Measurements from ENCODE around the gene DDX19B.
"Not testable (repeated sequence)": the region's sequence is repeated elsewhere in the genome, so short reads cannot be mapped to it uniquely, and the experiment has no call there.

Gene DDX19B

DNA sequence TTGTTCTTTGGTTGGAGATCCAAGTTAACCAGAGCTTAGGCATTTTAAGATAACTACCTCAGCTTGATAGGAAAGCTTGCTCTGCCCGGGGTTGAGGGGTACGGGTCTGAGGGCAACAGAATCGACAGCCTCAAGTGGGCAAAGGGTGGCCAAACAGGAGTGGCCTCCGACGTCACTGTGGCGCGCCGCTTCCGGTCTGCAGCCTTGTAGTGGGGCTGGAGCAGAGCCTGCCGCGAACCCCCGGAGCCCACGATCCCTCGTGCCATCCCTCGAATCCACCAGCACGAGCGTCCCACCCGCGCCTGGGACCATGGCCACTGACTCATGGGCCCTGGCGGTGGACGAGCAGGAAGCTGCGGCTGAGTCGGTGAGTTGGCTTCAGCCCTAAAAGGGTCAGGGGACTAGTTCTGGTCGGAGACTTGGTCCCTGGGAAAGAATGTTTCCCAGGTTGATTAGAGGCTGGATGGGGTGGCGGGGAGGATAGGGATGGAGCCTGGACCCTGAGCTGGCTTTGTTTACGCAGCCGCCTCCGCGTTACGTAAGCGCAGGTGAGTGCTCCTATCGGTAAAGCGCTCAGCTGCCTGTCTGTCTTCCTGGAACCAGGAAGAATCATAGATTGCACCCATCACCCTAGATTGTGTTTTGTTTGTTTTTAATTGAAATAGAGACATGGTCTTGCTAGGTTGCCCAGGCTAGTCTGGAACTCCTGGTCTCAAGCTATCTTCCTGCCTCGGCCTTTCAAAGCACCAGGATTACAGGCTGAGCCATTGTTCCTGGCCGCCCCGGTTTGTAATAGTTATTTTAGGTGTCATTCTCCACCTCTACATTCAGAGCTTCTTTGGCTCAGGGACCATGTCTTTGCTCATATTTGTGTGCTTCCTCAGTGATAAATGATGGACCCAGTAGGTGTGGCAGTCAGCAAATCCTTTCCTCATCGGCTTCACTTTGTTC, at the start of gene DDX19B:
Gene DDX19B (plus strand): TSS at position 199 of the 951 bp plus-strand sequence. CDS start 112 bp downstream, at position 311.
- peak; percentile 17 for DNase-seq (ENCODE audit: low read depth)

DNA sequence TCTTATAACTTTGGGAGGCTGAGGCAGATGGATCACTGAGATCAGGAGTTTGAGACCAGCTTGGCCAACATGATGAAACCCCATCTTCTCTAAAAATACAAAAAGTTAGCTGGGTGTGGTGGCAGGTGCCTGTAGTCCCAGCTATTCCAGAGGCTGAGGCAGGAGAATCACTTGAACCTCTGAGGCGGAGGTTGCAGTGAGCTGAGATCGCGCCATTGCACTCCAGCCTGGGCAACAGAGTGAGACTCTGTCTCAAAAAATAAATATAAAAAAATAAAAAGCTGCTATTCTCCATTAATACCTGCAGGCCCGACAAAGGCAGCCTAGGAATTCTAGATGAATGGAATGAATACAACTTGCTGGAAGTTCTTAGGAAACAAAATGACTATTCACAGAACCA, 49.3 kb upstream of the DDX19B start:
- DNase-seq (ENCODE audit: low read depth) = not testable (repeated sequence)

DNA sequence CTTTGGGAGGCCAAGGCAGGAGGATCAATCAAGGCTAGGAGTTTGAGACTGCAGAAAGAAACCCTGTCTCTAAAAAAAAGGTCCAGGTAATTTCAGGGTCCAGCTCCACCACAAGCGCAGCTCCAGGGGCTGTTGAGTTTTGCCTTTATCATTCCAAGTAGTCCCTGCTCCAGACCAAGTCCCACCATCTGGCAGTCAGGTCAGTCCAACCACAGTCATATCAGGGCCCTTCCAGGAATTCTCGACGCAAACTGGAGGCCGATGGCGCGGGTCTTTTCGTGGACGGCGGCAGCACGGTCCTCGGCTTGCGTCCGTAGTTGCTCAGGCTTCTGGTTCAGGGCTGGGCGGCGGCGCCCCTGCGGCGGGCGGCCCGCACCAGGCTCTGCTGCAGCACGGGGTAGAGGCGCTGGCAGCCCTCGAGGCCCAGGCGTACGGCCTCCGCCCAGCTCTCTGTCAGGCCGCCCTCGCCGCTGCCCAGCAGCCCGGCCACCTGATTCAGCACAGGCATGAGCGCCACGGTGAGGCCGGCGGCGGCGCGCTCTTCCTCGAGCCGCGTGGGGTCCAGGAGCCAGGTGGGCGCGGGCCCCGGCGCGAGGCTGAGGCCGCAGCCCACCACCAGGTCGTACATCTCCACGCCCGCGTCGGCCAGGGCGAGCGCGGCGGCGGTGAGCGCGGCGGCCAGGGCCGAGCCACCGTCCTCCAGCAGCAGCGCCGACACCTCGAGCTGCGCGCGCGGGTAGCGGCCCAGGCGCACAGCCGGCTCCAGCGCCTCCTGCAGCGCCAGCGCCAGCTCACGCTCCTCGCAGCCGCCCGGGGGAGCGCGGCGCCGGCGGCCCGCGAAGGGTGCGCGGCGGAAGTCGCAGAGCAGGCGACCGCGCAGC, 48.0 kb upstream of the DDX19B start:
- peak; percentile 6 for DNase-seq (ENCODE audit: low read depth)

DNA sequence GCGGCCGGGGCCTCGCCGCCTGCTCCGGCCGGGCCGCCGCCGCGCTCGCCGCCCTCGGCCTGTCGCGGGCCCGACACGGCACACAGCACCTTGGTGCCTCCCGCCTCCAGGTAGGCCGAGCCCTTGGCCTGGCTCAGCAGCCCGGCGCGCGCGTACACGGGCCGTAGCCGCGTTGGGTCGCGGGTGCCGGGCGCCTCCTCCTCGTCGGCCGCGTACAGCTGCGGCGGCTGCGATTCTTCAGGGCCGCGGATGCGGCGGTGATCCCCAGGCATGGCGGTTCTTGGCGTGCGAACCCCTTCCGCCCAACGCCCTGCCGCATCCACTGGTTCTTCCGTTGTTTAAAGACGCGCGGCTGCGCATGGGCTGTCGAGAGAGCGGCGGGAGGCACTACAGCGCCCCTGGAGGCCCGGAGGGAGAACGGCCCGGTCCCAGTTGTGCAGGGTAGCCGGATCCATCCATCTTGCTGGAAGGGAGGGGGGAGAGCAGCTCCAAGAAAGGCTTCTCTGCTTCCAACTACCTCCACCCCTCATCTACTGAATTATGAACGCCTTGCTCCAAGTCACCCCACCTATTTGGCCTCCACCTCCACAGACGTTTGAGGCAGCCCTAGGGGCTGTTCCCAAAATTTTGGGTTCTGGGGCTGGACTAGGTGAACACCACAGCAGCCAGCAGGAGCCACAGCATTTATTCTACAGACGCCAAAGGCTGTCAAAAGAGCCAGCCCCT, 47.2 kb upstream of the DDX19B start, which contains the start of gene EXOSC6:
Gene EXOSC6 (minus strand): TSS at position 312 of the 726 bp plus-strand sequence. CDS start 40 bp downstream, at position 272.
- DNase-seq (ENCODE audit: low read depth) = peak; percentile 85

DNA sequence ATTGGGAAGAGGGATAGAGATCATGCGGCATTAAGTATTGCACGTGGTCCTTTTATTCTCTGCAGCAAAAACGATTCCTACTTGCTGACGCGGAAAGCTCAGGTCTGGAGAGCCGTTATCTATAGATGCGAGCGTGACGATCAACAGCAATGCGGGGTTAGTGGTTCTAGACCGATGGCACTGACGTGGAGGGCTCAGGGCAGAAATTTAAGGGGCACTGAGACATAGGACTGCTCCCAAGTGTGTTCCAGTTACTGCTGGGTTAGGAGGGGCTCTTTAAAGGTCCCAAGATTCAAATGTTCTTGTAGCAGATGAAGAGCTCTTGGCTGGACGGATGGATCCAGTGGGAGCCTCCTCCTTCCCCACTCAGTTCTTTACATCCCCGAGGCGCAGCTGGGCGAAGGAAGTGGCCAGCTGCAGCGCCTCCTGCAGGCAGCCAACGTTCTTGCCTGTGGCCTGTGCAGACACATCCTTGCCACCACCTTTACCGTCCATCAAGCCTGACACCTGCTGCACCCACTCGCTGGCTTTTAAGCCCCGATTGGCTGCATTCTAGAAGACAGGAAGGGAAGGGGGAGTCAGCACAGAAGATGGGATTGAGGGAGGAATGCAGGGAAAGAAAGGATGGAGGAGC, 46.5 kb upstream of the DDX19B start:
- no peak for DNase-seq (ENCODE audit: low read depth)

DNA sequence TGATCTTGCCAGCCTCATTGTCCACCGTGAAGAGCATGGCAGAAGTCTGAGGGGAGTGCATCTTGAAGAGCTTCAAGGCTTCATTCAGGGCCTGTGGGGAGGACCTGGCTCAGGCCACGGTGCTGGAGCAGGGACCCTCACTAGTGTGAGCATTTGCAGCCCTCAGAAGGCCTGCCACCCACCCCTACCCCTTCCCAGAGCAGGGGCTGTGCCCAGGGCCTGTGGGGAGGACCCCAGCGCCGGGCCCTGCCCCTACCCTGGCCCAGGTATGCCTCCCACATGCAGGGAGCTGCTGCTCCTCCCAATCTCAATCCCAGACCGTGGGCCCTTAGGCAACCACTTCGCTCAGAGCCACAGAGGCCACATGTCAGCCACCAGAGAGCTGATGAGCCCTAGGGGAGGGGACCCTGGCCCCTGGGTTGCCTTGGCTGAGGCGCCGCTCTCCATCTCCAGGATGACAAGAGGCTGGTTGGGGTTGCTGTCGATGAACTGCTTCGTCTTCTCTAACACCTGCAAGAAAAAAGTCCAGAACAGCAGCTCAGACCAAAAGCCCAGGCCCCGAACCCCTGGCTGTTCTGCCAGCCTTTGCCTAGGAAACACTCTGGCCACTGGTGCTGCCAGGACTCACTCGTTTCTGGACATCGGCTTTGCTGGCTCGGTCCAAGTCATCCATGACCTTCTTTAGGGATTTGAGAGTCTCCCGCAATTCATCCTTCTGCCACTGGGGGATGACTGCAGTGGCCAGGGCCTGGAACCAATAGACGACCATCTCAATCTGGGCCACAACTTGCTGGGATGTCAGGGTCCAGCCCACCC, 45.5 kb upstream of the DDX19B start:
- DNase-seq (ENCODE audit: low read depth) = no peak

DNA sequence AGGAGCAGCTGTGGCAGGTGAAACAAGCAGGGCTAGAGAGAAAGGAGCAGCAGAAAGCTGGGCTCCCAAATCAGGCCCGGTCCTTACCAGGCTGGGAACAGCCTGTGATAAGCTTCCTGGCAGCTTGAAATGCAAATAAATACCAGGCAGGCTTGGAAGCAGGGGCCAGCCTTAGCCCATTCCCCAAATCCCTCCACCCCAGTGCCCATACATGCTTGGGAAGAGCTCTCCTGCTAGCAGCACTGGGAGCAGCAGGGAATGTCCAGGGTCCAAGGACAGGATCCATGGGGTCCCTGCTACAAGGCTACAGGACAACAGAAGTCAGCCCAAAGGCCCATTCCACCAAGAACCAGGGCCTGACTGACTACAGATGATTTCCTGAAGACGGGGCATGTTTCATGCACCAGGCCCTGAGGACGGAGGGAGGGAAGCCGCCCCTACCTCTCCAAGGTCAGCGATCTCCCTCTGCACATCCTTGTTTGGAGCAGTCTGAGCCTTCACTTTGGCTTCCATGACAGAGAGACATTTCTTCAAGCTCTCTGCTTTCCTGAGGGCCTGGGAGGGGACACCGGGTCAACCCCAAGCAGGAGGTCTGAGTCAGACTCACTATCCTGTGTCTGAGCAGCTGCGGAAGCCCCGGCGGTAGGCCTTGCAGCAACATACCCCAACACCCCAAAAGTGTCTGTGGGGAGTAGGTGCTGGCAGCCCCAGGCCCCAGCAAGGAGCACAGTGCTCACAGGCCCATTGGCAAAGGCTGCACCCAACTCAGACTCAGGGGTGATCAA, 44.6 kb upstream of the DDX19B start:
- DNase-seq (ENCODE audit: low read depth) = no peak

DNA sequence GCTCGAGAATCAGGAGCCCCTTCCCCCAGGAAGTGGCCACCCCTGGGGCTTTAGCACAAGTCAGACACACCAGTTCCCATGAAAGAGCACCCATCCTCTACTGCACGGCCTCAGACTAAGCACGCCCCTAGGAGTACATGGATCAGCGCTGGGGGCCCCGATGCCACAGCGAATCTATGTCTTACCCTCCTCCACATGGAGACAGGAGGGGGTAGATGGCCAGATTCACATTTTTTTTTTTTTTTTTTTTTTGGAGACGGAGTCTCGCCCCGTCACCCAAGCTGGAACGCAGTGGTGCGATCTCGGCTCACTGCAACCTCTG, 44.1 kb upstream of the DDX19B start:
- DNase-seq (ENCODE audit: low read depth) = no peak

DNA sequence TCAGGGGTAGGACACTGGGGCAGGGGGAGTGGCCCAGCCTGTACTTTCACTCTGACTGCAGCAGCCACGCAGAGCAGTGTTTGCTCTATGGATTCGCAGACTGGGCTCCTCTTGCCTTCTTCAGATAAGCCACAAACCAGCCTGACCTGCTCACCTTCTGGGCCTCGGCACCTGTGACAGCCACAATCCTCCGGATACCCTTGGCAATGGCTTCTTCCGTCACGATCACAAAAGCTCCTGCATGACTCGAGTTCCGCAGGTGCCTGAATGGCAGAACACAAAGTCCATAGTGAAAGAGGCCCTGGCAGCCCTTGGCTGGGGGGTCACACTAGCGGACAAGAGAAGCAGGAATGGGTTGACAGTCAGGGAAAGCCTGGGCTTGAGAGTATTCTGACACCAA, 43.4 kb upstream of the DDX19B start:
- DNase-seq (ENCODE audit: low read depth) = no peak

DNA sequence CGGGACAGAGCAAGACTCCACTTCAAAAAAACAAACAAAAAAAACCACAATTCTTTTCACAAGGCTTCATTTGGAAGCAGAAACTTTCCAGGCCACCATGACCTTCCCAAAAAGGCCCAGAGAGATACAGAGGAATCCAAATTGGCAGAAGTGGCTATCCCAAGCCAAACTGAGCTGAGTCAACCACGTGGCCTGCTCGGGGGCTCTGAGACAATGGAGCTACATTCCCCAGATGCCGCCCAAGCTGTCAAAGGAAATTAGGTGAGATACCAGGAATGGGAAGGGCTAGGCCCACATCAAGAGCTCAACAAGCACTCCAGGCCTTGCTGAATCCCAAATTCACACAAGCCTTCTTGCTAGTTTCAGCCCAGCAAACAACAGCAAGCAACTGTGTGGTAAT, 41.6 kb upstream of the DDX19B start:
- DNase-seq (ENCODE audit: low read depth) = no peak

DNA sequence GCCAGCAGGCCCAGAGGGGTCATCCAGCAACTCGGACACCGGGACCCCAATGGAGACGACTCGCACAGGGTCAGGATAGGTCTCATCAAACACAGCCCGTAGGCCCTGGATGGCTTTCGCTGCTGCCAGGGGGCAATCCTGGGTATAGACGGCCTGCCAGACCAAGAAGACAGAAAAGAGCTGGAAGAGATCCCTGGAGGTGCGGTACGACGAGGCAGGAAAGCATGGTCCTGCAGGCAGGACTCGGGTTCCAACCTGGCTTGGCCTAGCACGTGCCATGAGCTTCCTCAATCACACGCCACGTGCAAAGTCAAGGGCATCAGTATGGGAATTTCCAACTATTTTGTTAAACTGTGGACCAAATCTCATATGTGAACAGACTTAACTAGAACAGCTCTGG, 40.9 kb upstream of the DDX19B start:
- DNase-seq (ENCODE audit: low read depth) = no peak

DNA sequence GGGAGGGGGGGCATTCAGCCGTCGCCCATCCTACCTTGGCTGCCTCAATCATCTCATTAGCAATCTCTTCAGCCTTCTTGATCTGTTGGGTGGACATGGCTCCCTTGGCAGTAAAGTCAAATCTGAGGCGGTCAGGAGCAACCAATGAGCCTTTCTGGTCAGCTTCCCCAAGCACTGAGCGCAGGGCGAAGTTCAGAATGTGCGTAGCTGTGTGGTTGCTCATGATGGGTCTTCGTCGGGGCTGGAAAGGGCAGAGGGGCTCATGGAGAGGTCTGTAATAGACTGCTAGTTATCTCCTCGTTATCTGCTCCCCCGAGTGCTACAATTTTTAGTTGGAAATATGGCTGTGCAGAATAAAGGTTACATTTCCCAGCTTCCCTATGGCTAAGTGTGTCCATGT, 40.0 kb upstream of the DDX19B start:
- DNase-seq (ENCODE audit: low read depth) = no peak

DNA sequence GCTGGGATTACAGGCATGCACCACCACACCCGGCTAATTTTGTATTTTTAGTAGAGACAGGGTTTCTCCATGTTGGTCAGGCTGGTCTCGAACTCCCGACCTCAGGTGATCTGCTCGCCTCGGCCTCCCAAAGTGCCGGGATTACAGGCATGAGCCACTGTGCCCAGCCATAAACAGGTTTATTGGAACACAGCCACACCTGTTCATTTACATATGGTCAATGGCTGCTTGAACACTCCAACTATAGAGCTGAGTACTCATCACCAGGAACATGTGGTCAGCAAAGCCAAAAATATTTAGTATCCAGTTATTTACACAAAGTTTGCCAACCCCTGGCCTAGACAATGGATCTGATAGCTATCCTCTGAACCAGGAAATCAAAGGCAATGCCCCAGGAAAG, 39.1 kb upstream of the DDX19B start:
- not testable (repeated sequence) for DNase-seq (ENCODE audit: low read depth)

DNA sequence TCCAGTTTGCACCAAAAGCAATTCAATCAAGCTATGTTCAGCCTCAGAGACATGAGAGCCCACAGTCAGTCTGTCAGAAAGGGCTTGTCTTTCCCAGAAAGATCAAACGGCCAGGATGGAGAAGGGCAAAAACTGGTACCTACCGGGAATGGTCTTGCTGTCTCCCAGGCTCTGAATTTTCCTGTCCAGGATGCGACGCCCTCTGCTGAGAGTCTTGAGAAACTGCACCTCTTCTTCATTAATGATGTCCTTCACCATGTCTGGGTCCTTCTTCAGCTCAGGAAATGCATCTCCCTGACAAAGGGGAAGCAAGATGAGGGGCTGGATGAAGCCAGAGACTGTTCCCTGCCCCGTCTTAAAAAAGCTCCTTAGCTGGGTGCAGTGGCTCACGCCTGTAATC, 31.5 kb upstream of the DDX19B start:
- DNase-seq (ENCODE audit: low read depth) = no peak

DNA sequence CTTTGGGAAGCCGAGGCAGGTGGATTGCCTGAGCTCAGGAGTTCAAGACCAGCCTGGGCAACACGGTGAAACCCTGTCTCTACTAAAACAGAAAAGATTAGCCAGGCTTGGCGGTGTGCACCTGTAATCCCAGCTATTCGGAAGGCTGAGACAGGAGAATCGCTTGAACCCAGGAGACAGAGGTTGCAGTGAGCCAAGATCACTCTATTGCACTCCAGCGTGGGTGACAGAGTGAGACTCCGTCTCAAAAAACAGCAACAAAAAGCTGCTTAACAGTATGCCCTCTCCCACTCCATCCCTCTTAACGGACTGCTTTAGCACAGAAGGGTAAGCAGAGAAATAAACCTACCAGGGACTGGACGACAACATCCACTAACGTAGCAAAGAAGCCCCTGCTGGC, 31.1 kb upstream of the DDX19B start:
- DNase-seq (ENCODE audit: low read depth) = not testable (repeated sequence)

DNA sequence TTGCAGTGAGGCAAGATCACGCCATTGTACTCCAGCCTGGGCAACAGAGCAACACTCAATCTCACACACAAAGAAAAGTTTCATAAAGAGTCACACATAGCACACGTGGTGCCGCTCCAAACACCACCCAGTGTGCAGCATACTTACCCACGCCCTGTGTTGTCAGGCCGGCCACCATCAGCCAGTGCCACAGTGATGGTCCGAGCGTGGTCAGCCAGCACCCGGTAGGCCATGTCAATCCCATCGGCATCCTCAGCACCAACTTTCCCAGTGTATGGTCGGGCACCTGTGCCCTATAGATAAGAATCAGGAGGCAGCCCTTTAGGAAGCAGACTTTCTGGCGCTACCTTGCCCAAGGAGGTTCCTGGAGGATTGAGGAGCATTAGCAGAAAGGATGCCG, 29.5 kb upstream of the DDX19B start:
- DNase-seq (ENCODE audit: low read depth) = no peak

DNA sequence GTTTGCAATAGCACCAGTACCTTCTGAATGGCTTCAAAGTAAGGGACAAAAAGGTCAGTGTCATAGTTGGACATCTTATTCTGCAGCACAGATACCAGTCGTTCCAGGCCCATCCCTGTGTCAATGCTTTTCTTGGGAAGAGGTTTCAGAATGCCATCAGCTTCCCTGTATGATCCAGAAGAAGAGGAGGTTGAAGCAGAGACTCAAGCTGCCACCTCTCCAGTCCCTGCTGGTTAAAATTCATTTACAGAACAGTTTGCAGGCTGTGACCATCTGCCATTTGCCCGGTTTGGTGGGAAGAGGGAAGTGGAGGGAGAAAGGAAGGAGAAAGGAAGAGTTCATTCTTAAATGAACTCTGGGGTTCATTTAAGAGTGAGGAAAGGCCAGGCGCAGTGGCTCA, 28.8 kb upstream of the DDX19B start:
- no peak for DNase-seq (ENCODE audit: low read depth)

DNA sequence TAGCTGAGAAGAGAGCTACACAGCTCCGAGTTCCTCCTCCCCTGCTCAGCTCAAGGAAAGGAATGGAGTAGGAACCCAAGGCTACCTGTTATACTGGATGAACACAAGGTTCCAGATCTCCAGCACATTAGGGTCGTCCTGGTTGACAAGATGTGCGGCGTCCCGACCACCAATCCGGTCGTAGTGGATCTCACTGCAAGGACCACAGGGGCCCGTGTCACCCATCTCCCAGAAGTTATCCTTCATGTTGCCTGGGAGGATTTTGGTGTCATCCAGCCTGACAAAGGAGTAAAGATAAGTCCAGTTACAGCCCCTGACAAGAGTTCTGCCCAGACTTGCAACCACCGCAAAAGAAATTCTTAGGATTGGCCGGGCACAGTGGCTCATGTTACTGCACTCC, 27.3 kb upstream of the DDX19B start:
- no peak for DNase-seq (ENCODE audit: low read depth)

DNA sequence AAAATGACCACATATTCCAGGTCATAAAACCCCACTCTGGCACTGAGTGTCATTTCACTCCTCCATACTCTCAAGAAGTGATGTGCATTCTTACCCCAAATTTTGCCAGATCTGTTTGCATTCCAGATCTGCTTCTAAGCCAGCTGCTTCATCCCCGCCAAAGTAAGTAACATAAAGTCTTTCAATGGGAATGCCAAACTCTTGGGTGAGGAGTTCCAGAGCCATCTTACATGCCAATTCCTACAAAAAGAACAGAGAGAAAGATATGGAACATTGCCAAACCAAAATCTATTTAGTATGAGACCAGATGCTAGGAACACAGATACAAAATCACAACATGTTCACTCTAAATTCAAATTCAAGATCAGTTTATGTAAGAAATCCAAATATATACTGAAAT, 22.6 kb upstream of the DDX19B start:
- no peak for DNase-seq (ENCODE audit: low read depth)

All from stimulated activated CD8-positive, alpha-beta memory T cell treated with anti-CD3 and anti-CD28 coated beads, Interleukin-12 subunit alpha, Interleukin-12 subunit beta, amount 100 ng/mL, for 1 hour (primary cell).